GM21447 (cell line): ENCODE data around the gene HSD11B2.

Experiments used
- ATAC-seq: cut with Tn5 transposase; IDR thresholded peaks from one replicate; pipeline ENCODE4 v1.9.1; 2021; ENCODE audit not compliant: unreplicated experiment

Gene HSD11B2

DNA sequence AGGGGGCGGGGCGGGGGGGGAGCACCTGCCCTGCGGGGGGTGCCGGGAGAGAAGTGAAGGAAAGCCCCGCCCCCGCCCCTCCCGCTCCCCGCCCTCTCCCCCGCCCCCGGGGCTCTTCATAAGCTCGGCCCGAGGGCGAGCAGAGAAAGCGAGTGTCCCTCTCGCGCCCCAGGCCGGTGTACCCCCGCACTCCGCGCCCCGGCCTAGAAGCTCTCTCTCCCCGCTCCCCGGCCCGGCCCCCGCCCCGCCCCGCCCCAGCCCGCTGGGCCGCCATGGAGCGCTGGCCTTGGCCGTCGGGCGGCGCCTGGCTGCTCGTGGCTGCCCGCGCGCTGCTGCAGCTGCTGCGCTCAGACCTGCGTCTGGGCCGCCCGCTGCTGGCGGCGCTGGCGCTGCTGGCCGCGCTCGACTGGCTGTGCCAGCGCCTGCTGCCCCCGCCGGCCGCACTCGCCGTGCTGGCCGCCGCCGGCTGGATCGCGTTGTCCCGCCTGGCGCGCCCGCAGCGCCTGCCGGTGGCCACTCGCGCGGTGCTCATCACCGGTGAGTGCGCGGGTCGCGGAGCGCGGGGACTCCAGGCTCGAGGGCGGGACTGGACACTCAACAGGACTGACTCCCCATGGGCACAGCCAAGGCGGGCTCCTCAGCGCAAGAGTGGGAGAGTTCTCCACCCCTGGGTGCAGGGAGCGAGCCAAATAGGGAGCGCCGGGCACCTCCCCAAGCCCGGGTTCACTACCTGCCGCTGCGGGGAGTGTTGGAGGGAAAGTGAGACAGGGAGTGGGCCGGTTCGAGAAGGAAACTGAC is at the start of gene HSD11B2:
Gene HSD11B2 (plus strand): TSS at position 145 of the 798 bp plus-strand sequence. CDS start 128 bp downstream, at position 273.
- no peak for ATAC-seq

DNA sequence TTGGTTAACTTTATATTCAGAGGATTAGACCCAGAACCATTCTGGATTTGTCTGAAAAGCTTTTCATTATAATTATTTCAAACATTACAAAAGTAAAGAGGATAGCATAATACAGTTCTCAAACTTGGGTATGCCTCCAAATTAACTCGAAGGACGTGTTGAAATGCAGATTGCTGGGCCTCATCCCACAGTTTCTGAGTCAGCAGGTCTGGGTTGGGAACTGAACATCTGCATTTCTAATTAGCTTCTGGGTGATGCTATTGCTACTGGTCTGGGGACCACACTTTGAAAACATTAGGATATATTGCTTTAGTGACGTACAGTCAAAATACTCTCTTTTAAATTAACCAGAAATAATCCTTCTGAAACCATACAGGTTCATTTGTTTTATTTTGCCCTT is 47.6 kb upstream of the HSD11B2 start:
- no peak for ATAC-seq

DNA sequence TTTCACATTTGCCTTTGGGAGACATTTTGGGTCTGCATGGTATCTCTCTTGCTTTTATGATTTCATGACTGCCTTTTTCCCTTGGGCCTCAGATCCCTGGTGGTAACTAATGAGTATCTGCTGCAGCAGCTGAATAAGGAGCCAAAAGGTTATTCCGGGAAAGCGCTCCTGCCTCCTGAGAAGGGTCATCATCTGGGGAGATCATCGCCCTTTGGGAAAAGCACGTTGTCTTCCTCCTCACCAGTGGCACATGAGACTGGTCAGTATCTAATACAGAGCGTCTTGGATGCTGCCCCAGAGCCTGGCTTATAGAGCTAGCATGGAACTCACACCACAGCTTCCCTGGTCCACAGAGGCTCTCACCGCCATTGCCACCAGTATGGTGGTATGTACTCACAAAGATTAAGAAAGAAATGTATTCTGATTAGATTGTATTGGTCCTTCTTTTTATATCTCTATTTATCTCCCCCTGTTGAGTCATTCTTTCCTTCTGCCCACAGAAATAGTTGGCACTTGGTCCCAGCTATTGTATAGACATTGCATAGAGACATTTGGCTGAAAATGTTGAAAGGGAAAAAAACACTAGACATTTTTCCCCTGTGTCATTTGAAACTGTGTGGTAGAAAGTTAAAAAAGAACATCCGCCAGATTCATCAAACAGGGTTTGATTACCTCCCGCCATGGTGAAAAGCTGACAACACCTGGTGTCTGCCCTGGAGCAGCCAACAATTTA is 46.0 kb upstream of the HSD11B2 start:
- ATAC-seq = no peak

DNA sequence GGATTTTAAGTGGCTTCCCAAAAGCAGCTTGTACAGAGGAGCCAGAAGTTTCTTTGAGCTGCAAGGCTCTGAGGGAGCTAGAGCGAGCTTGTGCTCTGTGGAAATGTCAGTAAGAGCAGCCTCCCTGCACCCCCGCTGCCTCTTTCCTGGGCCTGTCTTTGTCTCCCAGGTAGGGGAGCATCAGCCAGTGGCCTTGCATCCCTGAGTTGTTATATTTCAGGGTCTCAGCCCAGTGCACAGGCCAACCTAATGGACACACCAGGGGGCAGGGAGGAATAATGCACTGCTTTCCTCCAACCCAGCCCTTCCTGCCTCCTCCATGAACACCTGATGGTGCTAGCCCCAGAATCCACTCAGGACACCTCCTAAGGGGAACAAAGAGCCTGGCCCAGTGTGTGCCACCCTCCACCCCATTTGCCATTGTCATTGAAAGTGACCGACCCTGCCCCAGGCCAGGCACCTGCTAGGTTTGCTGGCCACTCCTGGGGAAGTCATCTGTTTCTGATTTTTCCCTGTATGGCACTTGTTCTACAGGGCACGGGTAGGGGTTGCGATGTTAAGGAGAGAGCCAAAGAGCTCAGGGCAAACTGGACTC is 44.0 kb upstream of the HSD11B2 start:
- no peak for ATAC-seq

DNA sequence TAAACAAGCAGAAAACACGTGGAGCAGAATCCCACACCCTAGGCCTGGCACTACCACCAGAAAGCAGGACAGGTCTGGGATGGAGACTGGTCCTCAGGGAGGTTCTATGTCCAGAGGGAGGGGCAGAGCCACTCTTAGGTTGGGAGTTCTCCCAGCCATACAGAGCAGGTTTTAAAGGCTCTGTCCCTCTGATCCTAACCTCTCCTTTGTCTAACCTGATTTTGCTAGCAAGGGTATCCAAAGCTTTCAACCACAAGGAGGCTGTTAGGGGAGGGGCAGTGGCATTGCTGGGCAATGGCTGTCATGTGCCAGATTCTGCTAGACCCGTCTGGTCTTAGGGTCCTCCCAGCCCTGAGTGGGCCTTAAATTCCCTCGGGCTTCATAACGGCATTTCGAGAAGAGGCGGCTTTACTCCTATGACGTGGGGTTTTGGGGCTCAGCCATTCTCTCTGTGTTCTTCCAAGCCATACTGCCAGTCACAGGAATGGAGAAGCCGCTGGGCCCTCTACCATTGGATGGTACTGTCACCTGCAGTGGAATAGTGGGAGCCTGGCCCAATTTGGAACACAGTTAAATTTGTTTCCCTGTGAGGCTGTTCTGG is 43.3 kb upstream of the HSD11B2 start:
- no peak for ATAC-seq

DNA sequence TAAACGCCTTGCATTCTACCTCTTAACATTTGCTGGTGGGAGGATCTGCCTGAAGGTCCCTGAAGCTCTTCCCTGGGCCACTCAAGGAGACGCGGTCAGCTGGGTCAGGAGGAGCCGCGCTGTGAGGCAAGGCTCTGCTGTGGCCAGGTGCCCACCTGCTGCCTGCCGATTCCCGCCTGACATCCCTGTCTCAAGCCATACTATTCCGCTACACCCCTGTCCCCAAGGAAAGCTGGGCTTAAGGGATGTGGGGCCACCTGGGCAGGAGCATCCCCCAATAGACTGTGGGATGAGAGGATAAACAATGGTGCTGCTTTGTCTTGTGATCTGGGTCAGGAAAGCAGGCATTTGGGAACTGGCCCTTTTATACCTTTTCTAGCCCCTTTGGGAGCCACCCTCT is 42.7 kb upstream of the HSD11B2 start:
- ATAC-seq = no peak

DNA sequence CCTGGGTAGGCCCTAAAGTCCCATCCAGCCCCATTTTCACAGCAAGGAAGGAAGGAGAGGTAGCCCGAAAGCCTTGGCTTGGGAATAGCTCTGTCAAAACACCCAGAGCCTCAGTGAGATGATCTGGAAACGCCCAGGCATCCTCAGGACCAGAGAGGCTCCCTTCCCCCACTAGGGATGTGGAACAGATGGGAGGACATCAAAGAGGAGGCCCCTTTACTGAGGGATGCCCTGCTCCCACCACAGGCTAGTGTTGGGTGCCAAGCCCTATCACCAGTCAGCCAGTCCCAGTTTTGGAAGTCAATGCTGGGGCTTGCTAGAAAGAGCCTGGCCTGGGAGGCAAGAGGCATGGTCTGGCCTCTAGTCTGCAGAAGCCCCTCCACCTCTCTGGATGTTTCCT is 42.3 kb upstream of the HSD11B2 start:
- no peak for ATAC-seq

DNA sequence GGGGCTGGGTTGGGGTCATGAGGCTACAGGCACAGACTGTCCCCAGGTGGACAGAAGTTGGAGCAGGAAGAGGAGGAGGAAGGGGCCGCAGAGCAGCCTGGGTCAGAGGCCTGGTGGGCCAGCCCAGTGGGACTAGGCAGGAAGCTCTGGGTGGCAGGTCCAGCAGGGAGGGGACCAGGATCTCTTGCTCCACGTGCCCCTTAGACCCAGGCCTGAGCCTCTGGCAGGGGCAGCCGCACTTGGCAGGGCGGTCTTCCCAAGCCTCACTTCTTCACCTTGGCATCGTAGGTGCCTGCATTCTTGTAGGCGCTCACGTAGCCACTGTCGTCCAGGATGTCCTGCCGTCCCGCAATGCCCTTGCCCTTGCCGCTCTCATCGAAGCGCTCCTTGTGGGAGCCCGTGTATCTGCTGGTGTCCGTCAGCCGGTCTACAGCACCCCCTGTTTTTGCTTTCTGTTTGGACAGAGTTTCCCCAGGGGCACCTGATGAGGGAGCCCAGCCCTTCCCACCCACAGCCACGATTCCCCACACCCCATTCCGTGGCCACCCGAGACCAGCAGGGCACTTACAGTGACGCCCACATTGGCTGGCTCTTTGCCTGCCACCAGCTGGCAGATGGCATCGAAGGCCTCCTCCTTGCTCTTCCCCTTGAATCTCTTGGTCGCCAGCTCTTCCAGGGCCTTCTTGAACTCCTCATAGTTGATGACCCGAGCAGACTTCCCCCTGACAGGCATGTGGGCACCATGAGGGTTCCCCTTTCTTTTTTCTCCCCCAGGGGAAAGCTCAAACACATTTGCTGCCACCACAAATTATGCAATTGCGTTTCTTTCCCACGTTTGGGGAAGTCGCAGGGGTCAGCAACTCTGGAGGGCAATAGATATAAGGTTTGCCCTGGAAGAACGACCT is 40.8 kb upstream of the HSD11B2 start:
- no peak for ATAC-seq

DNA sequence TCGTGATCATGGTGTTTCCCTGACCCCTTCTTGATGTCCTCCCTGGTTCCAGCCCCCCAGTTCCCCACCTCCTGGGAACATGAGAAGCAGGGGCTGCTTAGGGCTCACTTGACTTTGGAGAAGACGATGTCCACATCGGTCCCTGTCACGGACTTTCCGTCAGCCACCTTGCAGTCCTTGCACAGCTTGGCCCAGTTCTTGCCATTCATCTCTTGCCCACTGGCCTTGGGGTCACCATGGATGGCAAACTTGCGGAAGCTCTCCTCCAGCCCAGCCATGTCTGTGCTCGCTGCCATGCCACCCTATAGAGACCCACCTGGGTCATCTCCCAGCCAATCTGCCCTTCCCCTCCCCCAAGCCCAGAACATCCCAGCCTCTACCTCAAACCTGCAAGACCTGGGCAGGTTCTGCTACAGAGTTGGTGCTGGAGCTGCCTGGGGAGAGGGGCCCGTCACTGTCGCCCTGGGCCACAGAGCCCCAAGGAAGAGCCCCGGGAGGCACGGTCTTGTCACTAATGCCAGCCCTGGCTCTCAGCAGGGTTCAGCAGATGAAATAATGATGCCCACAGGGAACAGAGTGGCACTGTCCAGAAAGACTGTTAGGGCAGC is 40.0 kb upstream of the HSD11B2 start:
- no peak for ATAC-seq

DNA sequence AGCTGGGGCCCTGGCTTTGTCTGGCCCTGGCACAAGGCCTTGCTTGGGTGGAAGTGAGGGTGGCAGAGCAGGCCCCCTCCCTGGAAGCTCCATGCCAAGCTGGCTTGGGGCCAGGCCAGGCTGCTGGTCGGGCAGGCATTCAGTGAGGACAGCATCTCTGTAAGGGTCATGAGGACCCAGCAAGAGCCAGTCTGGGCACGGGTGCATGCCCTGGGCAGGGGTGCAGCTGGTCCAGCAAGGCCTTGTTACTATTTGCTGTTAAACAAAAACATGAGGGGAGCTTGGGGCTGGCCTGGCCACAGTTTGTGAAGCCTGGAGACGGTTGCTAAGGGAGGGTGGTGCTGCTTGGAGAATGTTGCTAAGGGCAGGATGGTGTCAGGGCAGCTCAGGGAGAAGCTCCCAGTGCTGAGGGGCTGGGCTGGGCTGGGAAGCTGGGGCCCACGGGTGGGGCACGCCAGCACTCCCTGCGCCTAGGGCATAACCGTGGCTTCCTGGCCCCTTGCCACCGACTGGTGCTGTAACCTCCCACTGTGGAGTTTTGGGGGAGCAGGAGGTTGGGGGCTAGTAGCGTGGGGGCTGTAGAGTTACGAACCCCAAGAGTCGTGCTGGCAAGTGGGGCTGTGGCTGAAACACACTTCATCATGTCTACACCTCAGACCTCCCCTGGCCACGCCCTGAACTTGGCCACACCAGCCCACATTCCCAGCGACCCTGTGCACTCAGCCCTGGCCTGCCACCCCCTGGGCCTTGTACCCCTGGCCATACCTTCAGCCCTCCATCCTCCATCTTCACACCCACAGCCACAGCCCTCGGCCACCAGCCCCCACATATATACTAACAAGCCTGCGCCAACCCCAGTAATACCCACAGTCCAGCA is 39.3 kb upstream of the HSD11B2 start:
- no peak for ATAC-seq

DNA sequence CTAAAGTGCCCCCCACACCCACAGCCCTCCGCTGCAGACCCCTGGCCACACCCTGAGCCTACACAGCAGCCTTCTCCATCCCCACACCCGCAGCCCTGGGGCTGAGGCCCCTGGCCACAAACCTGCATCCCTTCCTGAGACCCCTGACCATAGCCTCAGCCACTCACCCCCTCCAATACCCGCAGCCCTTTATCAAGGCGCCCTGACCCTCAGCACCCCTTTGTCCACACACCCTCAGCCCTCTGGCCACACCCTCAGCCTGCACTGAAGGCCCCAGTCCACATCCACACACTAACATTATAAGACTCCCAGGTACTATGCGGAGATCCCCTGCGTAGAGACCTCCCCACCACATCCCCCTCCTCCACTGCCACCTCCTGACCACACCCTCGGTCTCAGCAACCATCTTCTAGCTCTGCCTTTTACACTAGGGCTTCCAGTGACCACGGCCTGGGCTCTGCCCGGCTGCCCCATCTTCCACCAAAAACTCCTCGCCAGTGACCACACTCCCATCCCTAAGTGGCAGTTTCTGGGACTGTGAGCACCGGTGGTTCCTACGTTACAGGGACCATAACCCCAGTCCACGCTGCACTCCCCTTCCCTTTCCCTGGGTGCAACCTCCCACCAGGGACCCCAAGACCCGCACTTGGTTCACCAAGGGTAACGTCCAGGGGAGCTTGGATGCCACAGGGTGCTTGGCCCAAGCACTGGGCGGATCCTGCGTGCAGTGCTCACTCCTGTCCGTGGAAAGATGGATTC is 38.4 kb upstream of the HSD11B2 start:
- ATAC-seq = no peak

DNA sequence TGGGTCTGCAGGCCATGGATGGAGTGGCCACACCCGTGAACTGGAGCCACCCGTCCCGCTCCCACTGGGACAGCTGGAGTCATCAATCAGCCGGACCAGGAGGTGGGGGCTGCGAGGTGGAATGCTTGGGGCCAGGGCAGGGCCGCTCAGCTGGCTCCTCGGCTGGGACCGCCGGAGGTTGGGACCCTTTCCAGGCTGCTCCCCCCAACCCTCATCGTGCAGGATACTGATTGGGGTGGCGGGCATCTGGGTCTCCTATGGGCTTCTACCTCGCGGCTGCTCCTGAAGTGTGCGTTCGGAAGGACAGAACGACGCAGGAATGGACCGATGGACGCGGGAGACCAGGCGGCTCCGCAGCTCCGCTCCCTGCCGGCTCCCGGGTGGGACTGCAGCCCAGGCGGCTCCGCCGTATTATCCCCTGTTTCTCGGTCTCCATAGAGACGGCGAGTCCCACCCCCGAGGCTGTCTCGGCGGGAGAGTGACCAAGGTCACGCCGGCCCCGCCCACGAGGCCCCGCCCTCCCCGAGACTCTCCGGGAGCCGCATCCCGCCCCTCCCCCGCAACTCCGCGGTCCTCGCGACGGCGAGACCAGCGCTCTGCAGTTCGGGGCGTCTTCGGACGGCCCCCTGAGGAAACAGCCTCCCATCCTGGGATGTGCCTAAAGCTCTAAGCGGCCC is 37.7 kb upstream of the HSD11B2 start, which contains the start of gene TPPP3:
Gene TPPP3 (minus strand): TSS at position 388 of the 677 bp plus-strand sequence. CDS start 2,387 bp downstream, outside the sequence.
- no peak for ATAC-seq

DNA sequence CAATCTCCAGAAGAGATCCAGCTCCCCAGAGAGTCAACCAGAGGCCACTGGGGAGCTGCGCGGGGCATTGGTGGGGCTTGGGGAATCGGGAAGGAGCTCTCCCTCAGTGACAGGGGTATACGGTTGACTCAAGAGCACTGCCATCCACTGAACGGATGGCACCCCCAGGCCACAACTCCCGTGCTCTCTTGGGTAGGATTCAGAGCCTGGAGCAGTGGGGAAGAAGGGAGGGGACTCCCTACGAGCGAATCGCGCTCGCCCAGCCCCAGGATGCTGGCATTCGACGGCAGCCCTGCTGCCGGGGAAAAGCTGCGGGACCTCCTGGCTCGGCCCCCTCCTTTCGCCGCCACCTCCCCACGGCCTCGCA is 37.1 kb upstream of the HSD11B2 start:
- ATAC-seq = no peak

DNA sequence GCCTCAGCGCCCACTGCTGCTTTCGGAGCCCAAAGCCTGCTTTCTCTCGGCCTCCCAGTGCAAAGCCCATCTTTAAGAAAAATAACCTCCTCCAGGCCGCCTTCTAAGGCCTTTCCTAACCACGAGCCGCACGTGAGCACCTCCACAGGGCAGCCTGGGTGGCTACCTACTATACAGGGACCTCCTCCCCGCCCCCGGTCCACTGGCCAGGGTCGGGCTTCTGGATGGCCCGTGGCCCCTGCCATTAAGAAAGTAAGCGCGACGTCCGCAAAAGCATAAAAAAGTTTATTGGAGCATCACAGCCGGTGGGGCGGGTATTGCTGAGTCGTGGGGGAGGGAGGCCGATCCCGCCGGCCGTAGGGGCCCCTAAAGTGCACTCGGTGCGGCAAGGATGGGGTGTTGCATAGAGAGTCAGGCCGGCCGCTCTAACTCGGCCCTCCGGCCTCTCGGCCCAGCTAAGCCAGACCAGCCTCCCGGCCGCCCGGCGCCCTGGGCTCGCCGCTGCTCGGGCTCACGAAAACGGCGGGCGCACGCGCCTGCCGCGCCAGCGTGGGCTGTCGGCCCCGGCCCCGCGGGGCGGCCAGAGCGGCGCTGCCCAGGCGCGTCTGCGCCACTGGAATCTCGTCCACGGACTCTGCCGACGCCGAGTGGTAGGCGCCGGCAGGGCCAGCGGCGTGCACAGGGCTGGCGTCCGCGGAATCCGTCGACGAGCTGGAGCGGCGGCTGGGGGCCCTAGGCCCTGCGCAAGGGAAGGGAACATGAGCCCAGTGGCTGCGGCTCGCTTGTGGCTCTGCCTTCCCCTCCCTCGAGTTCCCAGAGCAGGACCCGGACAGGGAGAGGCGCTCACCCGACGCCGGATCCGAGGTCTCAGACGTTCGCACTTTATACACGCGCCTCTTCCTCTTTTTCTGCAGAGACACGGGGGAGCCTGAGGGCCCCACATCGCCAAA is 36.5 kb upstream of the HSD11B2 start:
- ATAC-seq = no peak

DNA sequence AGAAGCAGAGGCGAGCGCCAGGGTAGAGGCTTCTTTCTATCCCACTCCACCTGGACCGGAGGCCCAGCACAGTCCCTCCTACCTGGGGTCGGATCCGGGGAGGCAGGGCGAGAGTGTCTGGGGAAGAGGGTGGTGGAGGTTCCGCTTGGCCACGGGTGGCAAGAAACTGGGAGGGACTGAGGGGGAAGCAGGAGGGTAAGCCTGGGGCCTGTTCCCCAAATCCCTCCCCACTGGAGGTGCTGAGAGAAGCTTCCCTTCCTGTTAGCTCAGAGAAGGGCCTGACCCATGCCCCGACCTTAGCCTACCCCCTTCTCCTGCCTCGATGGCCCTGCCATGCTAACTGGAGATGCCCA is 35.8 kb upstream of the HSD11B2 start:
- no peak for ATAC-seq

DNA sequence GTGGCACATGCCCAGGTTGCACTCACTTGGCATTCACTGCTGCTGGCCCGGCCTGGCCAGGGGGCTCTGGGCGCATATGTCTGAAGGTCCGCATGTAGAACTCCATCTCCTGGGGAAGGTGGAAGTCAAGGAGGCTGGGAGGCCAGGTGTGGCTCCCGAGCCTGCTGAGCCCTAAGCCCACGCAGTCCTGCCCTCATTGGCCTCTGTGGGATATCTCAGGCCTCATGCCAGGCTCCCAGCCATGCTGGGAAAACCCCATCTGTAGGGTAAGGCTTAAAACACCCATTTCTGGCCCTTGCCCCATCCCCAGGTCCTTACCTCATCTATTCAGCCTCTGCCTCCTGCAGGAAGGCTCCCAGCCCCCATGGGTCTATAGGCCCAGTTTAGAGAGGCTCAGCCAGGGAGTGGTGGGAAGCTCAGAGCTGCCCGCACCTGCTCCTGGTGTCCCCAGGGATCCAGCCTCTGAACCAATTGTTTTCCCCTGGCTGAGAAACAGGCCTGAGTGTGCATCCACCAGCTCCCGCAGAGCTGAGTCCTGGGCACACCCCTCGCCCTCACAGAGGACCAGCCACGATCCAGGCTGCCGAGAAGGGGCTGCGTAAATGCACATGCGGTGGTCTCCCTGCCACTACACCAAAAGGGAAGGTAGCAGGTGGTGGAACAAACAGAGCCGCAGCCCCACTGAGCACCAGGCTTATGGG is 35.3 kb upstream of the HSD11B2 start:
- no peak for ATAC-seq
